Keratinocyte (primary cell): ENCODE measurements around the gene SLFNL1. TPM values are rescaled to one million over a fixed set of nuclear protein-coding genes. Genes with fewer than 3 reads are reported as not detected.

Experiments used
- DNase-seq: peaks from one replicate; pipeline ENCODE4 v3.0.0-alpha.2; 2011; ENCODE audit warnings: low read depth, missing footprints, low spot score
- FAIRE-seq: peaks from 2 replicates; lab custom pipeline; 2011; peaks lifted over from hg19 to GRCh38; lab: Jason Lieb, UNC
- H2AFZ ChIP-seq: 2 replicates; pipeline ENCODE4 v1.6.0; 2012; ENCODE audit warnings: low read length, control low read depth, inconsistent platforms; ENCODE audit not compliant: control insufficient read depth
- H3K27ac ChIP-seq: 2 replicates; pipeline ENCODE4 v1.5.1; 2011; ENCODE audit warnings: low read length; ENCODE audit not compliant: control insufficient read depth, insufficient read depth
- H3K27me3 ChIP-seq: 3 replicates; pipeline ENCODE4 v1.6.0; 2011; ENCODE audit warnings: low read length; ENCODE audit not compliant: control insufficient read depth, insufficient read depth; ENCODE audit errors: extremely low read depth
- H3K36me3 ChIP-seq, 2 experiments: 2 replicates in 1 of 2; 3 replicates in 1 of 2; pipeline ENCODE4 v1.5.1; 2011; ENCODE audit warnings: low read length in 2 of 2, mild to moderate bottlenecking in 1 of 2; ENCODE audit not compliant: control insufficient read depth in 2 of 2, insufficient read depth in 2 of 2; ENCODE audit errors: extremely low read depth in 1 of 2
- H3K4me1 ChIP-seq: 3 replicates; pipeline ENCODE4 v1.5.1; 2011; ENCODE audit warnings: low read length; ENCODE audit not compliant: control insufficient read depth, insufficient read depth; ENCODE audit errors: extremely low read depth
- H3K4me2 ChIP-seq: 3 replicates; pipeline ENCODE4 v1.6.0; 2011; ENCODE audit warnings: low read depth, low read length; ENCODE audit not compliant: control insufficient read depth, insufficient read depth; ENCODE audit errors: extremely low read depth
- H3K4me3 ChIP-seq, 3 experiments: fragments of 200-600 bp in 1 of 3; sonication (generic) in 1 of 3; 2 replicates in 2 of 3; 3 replicates in 1 of 3; pipeline ENCODE4 v1.5.1; 2011 to 2016; ENCODE audit warnings: low read length in 3 of 3, mild to moderate bottlenecking in 3 of 3, control low read depth in 2 of 3, inconsistent platforms in 1 of 3, low read depth in 1 of 3, mixed read lengths in 1 of 3, mixed run types in 1 of 3, moderate library complexity in 1 of 3; ENCODE audit not compliant: control insufficient read depth in 2 of 3, insufficient read depth in 2 of 3; ENCODE audit errors: extremely low read depth in 1 of 3
- H3K79me2 ChIP-seq: 2 replicates; pipeline ENCODE4 v1.6.0; 2012; ENCODE audit warnings: low read length; ENCODE audit not compliant: control insufficient read depth, insufficient read depth
- H3K9ac ChIP-seq: 3 replicates; pipeline ENCODE4 v1.6.0; 2011; ENCODE audit warnings: low read length; ENCODE audit not compliant: control insufficient read depth, insufficient read depth; ENCODE audit errors: extremely low read depth
- H3K9me1 ChIP-seq: 3 replicates; pipeline ENCODE4 v1.6.0; 2011; ENCODE audit warnings: low read length; ENCODE audit not compliant: control insufficient read depth, insufficient read depth; ENCODE audit errors: extremely low read depth
- H3K9me3 ChIP-seq: 2 replicates; pipeline ENCODE4 v1.5.1; 2012; ENCODE audit warnings: low read depth, low read length; ENCODE audit not compliant: control insufficient read depth
- H4K20me1 ChIP-seq: 3 replicates; pipeline ENCODE4 v1.6.0; 2011; ENCODE audit warnings: low read length; ENCODE audit not compliant: control insufficient read depth, insufficient read depth; ENCODE audit errors: extremely low read depth
- EZH2 ChIP-seq: IDR thresholded peaks from one replicate; pipeline ENCODE4 v1.6.1; 2012; ENCODE audit warnings: inconsistent platforms, mild to moderate bottlenecking, low read length, moderate library complexity
- dilution Hi-C: fragments of 300-500 bp; cut with MboI; formaldehyde crosslinking; loops from one replicate; pipeline ENCODE4 v1.7.0; 2020; ENCODE audit warnings: low sequenced_read_pairs; ENCODE audit not compliant: extremely low pct_ligation_motif_present
- polyA plus RNA-seq, 5 experiments: library from polyadenylated mRNA; depleted of rRNA in 3 of 5; stranded (reverse) in 3 of 5; stranded (forward) in 1 of 5; unstranded in 1 of 5; fragments of >200 nt; gene quantifications; 1 replicate in 1 of 5; 2 replicates in 3 of 5; 3 replicates in 1 of 5; pipeline versions ENCODE4 v1.2.1 to v1.2.3, GENCODE V29; 2011 to 2012; ENCODE audit warnings: missing spikeins in 2 of 5, low read depth in 1 of 5, low replicate concordance in 1 of 5
- TF ChIP-seq, protein P1 (sequence below), 3 experiments: IDR thresholded peaks in 1 of 3; conservative IDR thresholded peaks in 1 of 3; optimal IDR thresholded peaks in 1 of 3; 2 replicates in 2 of 3; 3 replicates in 1 of 3; pipeline versions ENCODE3 to v1.5.1; 2011; ENCODE audit warnings: low read length in 3 of 3, mild to moderate bottlenecking in 3 of 3, moderate library complexity in 2 of 3, control low read depth in 1 of 3, inconsistent platforms in 1 of 3; ENCODE audit not compliant: insufficient read depth in 2 of 3; ENCODE audit errors: extremely low read depth in 1 of 3

Gene SLFNL1
- polyA plus RNA-seq, 1 donor (not counting 4 experiments of a cell fraction or from before 2014, with no cell fraction given), result not detected

DNA sequence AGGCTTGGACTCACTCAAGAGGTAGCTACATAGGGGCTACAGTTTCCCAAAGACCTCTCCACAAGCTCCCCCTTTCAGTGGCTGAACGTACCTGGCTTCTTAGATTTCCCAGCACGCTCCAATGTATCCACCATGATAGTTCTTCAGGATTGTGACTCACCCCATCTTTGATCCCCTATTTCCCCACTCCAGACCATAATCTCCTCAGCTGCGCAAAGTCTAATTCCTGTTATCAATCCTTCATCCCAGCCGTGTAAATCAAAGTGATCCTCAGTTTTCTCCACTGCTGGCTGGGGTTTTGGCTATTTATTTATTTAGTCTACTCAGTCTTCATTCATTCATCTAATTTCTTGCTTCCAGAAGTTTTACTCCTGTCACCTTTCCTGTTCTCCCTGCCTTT lies 55.1 kb downstream of the SLFNL1 start:
- no peaks in the 10 kb centered on the region for H3K79me2 ChIP-seq
- H2AFZ ChIP-seq, result no peak overlapping the region
- DNase-seq (no peak), FAIRE-seq (no peak)
- peaks cover 12% of the 10 kb centered on the region for H3K4me1 ChIP-seq
- TF ChIP-seq, protein P1, sequence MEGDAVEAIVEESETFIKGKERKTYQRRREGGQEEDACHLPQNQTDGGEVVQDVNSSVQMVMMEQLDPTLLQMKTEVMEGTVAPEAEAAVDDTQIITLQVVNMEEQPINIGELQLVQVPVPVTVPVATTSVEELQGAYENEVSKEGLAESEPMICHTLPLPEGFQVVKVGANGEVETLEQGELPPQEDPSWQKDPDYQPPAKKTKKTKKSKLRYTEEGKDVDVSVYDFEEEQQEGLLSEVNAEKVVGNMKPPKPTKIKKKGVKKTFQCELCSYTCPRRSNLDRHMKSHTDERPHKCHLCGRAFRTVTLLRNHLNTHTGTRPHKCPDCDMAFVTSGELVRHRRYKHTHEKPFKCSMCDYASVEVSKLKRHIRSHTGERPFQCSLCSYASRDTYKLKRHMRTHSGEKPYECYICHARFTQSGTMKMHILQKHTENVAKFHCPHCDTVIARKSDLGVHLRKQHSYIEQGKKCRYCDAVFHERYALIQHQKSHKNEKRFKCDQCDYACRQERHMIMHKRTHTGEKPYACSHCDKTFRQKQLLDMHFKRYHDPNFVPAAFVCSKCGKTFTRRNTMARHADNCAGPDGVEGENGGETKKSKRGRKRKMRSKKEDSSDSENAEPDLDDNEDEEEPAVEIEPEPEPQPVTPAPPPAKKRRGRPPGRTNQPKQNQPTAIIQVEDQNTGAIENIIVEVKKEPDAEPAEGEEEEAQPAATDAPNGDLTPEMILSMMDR (optimal IDR thresholded peaks at IDR 0.05 in 1 of 3, IDR thresholded peaks at IDR 0.05 in 1 of 3, conservative IDR thresholded peaks at IDR 0.05 in 1 of 3; ENCODE audit: extremely low read depth in 1 of 3, insufficient read depth in 2 of 3, low read length in 3 of 3), result no peak
- no peak for TF ChIP-seq EZH2
- H3K36me3 ChIP-seq, result no peaks in the 10 kb centered on the region
- H3K4me3 ChIP-seq, result no peak overlapping the region
- H3K9me3 ChIP-seq, result no peaks in the 10 kb centered on the region
- H3K9me1 ChIP-seq, result no peaks in the 10 kb centered on the region
- no peak overlapping the region for H3K9ac ChIP-seq
- H3K4me2 ChIP-seq, result no peak overlapping the region
- H3K27ac ChIP-seq, result no peak overlapping the region
- dilution Hi-C loops, result no loop called here
- no peaks in the 10 kb centered on the region for H3K27me3 ChIP-seq
- no peaks in the 10 kb centered on the region for H4K20me1 ChIP-seq

Other genes with a start within 250 kb of the SLFNL1 start
- 0.02 to 0.03 TPM in 2 of 3 replicates, not detected in the other for gene KCNQ4, start 237.9 kb downstream of the SLFNL1 start, polyA plus RNA-seq
- 11.2 to 30.6 TPM (median 13.3 TPM) in 3 replicates for gene CITED4, start 159.4 kb downstream of the SLFNL1 start, polyA plus RNA-seq
- gene CTPS1, start 42.0 kb downstream of the SLFNL1 start, polyA plus RNA-seq, result 21.3 to 81.1 TPM (median 43.3 TPM) in 3 replicates
- gene SCMH1, start 220.6 kb upstream of the SLFNL1 start, polyA plus RNA-seq, result 22.6 to 29.9 TPM (median 26.6 TPM) in 3 replicates